GM23338 (cell line): ENCODE measurements around the gene SLCO1C1.

Experiments
- CREB1 ChIP-seq: fragments of 250-450 bp; sonication (Bioruptor Pico); IDR thresholded peaks from 2 replicates; pipeline ENCODE4 v1.5.0; 2020; ENCODE audit warnings: low read depth, mild to moderate bottlenecking, moderate library complexity
- CTCF ChIP-seq, 2 experiments: fragments of 200-600 bp in 1 of 2; sonication (generic) in 1 of 2; conservative IDR thresholded peaks; 2 replicates each; pipeline versions ENCODE4 v1.5.1 to v1.6.1; 2016 to 2017; ENCODE audit warnings: antibody characterized with exemption in 2 of 2, low read depth in 2 of 2, mild to moderate bottlenecking in 2 of 2, moderate library complexity in 1 of 2
- ETS1 ChIP-seq: IDR thresholded peaks from 2 replicates; pipeline ENCODE4 v1.6.1; 2016; ENCODE audit warnings: antibody characterized with exemption
- EZH2 ChIP-seq: fragments of 200-600 bp; sonication (generic); IDR thresholded peaks from one replicate; pipeline ENCODE4 v1.8.0; 2017; ENCODE audit warnings: antibody characterized with exemption, mild to moderate bottlenecking, low read depth; ENCODE audit not compliant: unreplicated experiment
- EZH2phosphoT487 ChIP-seq: fragments of 200-600 bp; sonication (generic); IDR thresholded peaks from one replicate; pipeline ENCODE4 v1.8.1; 2018; ENCODE audit warnings: antibody characterized with exemption; ENCODE audit not compliant: unreplicated experiment
- JUNB ChIP-seq: IDR thresholded peaks from one replicate; pipeline ENCODE4 v1.6.1; 2016; ENCODE audit warnings: antibody characterized with exemption; ENCODE audit not compliant: unreplicated experiment
- POLR2AphosphoS5 ChIP-seq: IDR thresholded peaks from 2 replicates; pipeline ENCODE4 v1.6.1; 2016; ENCODE audit warnings: antibody characterized with exemption, low read depth
- REST ChIP-seq: IDR thresholded peaks from one replicate; pipeline ENCODE4 v1.6.1; 2018; ENCODE audit warnings: antibody characterized with exemption; ENCODE audit not compliant: unreplicated experiment
- STAT1 ChIP-seq: IDR thresholded peaks from one replicate; pipeline ENCODE4 v1.6.1; 2016; ENCODE audit warnings: antibody characterized with exemption; ENCODE audit not compliant: unreplicated experiment
- ZNF114 ChIP-seq: fragments of 250-450 bp; sonication (Bioruptor Pico); IDR thresholded peaks from 2 replicates; pipeline ENCODE4 v1.5.0; 2020; ENCODE audit warnings: mild to moderate bottlenecking, moderate library complexity
- ZNF331 ChIP-seq: fragments of 250-450 bp; sonication (Bioruptor Pico); IDR thresholded peaks from 2 replicates; pipeline ENCODE4 v1.5.0; 2020; ENCODE audit warnings: low read depth, mild to moderate bottlenecking, moderate library complexity
- ZNF462 ChIP-seq: fragments of 250-450 bp; sonication (Bioruptor Pico); IDR thresholded peaks from 2 replicates; pipeline ENCODE4 v1.5.0; 2020; ENCODE audit warnings: mild to moderate bottlenecking, moderate library complexity

- TF ChIP-seq CTCF (conservative IDR thresholded peaks at IDR 0.05; ENCODE audit: low read depth in 2 of 2) (no peak), EZH2phosphoT487 (no peak), ETS1 (no peak), POLR2AphosphoS5 (no peak), REST (no peak), EZH2 (no peak), JUNB (no peak), CREB1 (CRISPR knock-in tag) (no peak), STAT1 (no peak), ZNF462 (no peak), ZNF331 (CRISPR knock-in tag) (no peak), ZNF114 (CRISPR knock-in tag) (no peak)
These were observed 37.6 kb upstream of the SLCO1C1 start for GRCh38 chr12:20657496-20657895.
